Panc1 (cell line): Measurements from ENCODE around the gene TCEA3. TPM values are rescaled to one million over a fixed set of nuclear protein-coding genes. Genes with fewer than 3 reads are reported as not detected.

ENCODE experiments used
- ATAC-seq: fragments of 200-7000 bp; cut with Tn5 transposase; 2 replicates; pipeline ENCODE4 v1.9.1; 2020; ENCODE audit warnings: mild to moderate bottlenecking, moderate library complexity
- BruUV-seq: library from RNA; stranded (reverse); fragments of 400-500 nt; replicated peaks from 2 replicates; lab custom pipeline; 2021; lab: Mats Ljungman, UMichigan
- CTCF ChIA-PET: fragments of 300-600 bp; sonication (Branson Sonifier 250); formaldehyde crosslinking; loops from one replicate; lab custom pipeline; 2022; ENCODE audit warnings: antibody characterized with exemption; lab: Charles Lee
- POLR2A ChIA-PET: fragments of 300-600 bp; sonication (Branson Sonifier 250); formaldehyde crosslinking; loops from one replicate; lab custom pipeline; 2022; ENCODE audit warnings: antibody characterized with exemption; lab: Charles Lee
- DNase-seq: peaks from one replicate; pipeline ENCODE4 v3.0.0-alpha.2; 2010; ENCODE audit warnings: low read depth, low spot score
- H3K27ac ChIP-seq: 2 replicates; pipeline ENCODE4 v1.5.1; 2011; ENCODE audit warnings: mild to moderate bottlenecking, low read length, inconsistent platforms
- H3K27me3 ChIP-seq: fragments of 200-500 bp; sonication (Bioruptor generic); 2 replicates; pipeline ENCODE4 v1.6.0; 2014; ENCODE audit warnings: low read length, inconsistent platforms; ENCODE audit not compliant: control insufficient read depth, insufficient read depth
- H3K36me3 ChIP-seq: fragments of 200-500 bp; sonication (Bioruptor generic); 2 replicates; pipeline ENCODE4 v1.5.1; 2014; ENCODE audit warnings: inconsistent platforms, mild to moderate bottlenecking, low read length, moderate library complexity; ENCODE audit not compliant: control insufficient read depth, insufficient read depth
- H3K4me1 ChIP-seq: 2 replicates; pipeline ENCODE4 v1.5.1; 2011; ENCODE audit warnings: inconsistent platforms, mild to moderate bottlenecking, low read length, moderate library complexity; ENCODE audit not compliant: control insufficient read depth, insufficient read depth
- H3K4me3 ChIP-seq, 2 experiments: 2 replicates each; pipeline ENCODE4 v1.5.1; 2011 to 2012; ENCODE audit warnings: low read depth in 2 of 2, low read length in 2 of 2, mild to moderate bottlenecking in 2 of 2, inconsistent platforms in 1 of 2, moderate library complexity in 1 of 2
- H3K9me3 ChIP-seq: fragments of 200-500 bp; sonication (Bioruptor generic); 2 replicates; pipeline ENCODE4 v1.5.1; 2014; ENCODE audit warnings: low read depth, mild to moderate bottlenecking, inconsistent platforms, low read length, moderate library complexity; ENCODE audit not compliant: control insufficient read depth, insufficient read depth
- POLR2AphosphoS5 ChIP-seq: IDR thresholded peaks from 2 replicates; pipeline ENCODE4 v1.6.1; 2012; ENCODE audit warnings: mild to moderate bottlenecking, low read depth, low read length, moderate library complexity
- SIN3A ChIP-seq: IDR thresholded peaks from 2 replicates; pipeline ENCODE4 v1.6.1; 2012; ENCODE audit warnings: low read depth, mild to moderate bottlenecking, low read length, moderate library complexity, borderline replicate concordance; ENCODE audit not compliant: insufficient read depth
- TCF7L2 ChIP-seq: IDR thresholded peaks from 2 replicates; pipeline ENCODE4 v1.6.1; 2011; ENCODE audit warnings: mild to moderate bottlenecking, low read depth, low read length, inconsistent platforms
- in situ Hi-C: cut with HindIII; loops from 2 replicates; pipeline ENCODE4 v1.10.0; 2016; ENCODE audit warnings: low sequenced_read_pairs, low pct_unique_long_range_greater_than_20kb
- intact Hi-C: fragments of 100-400 bp; cut with micrococcal nuclease; formaldehyde crosslinking; loops from one replicate; pipeline ENCODE4 v1.10.0; 2022; ENCODE audit not compliant: unreplicated experiment
- total RNA-seq: library from RNA; stranded (reverse); gene quantifications from one replicate; pipeline ENCODE4 v1.2.1, GENCODE V29; 2021; ENCODE audit not compliant: unreplicated experiment
- TF ChIP-seq, protein P1 (sequence below), 2 experiments: IDR thresholded peaks; 2 replicates each; pipeline ENCODE4 v1.6.1; 2011 to 2012; ENCODE audit warnings: low read depth in 2 of 2, control low read depth in 1 of 2, low read length in 1 of 2, mild to moderate bottlenecking in 1 of 2, moderate library complexity in 1 of 2; ENCODE audit not compliant: insufficient read depth in 1 of 2
- TF ChIP-seq, protein P2 (sequence below): fragments of 450-650 bp; IDR thresholded peaks from 2 replicates; pipeline ENCODE4 v1.5.1; 2017; ENCODE audit warnings: mild to moderate bottlenecking

TCEA3 gene
- total RNA-seq, 1 experiment from 2014 or later, result 8.3 TPM

DNA sequence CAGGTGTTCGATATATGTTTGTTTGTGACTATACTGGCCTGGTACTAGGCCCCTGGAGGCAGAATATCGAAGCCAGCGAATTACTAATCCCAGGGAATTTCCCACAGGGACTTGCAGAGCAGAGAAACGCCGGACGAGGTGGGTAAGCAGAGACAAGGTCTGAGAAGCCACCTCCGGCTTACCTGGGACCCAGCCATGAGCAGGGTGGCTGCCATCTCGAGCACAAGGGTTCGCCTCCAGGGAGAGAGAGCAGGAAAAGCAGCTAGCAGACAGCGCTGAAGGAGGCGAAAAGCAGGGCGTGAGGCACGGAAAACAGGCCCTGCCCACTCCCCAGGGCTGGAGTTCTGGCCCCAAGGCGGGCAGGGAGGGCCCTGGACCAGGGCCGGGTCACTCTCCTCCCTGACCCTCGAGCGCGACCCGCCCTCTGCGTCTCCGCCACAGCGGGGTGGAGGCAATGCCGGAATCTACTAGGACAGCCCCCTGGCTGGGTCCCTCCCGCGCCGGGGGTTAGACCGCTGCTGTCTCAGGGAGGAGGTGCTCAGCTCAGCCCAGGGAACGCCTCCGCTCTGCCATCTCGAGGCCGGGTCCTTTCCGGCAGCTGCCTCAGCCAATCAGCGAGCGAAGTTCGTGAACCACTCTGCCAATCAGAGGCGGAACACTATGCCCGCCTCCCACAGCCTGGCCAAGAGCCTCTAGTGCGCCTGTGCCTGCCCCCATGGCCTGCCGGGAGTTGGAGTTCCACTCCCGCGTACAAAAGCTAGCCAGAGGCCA, 56.6 kb downstream of the TCEA3 start:
- in situ Hi-C loops, result no loop called here
- CTCF ChIA-PET, result interaction anchor here (0.6 to 2.0 kb wide), 3 partner anchors 24 to 130 kb away, joined by 3 to 7 read pairs (median 7); partner anchors contain the start of gene HNRNPR
- TF ChIP-seq SIN3A (peak; percentile 71; the same call in 1 of the 2 replicates), POLR2AphosphoS5 (peak; percentile 60), TCF7L2 (no peak)
- TF ChIP-seq, protein P1, sequence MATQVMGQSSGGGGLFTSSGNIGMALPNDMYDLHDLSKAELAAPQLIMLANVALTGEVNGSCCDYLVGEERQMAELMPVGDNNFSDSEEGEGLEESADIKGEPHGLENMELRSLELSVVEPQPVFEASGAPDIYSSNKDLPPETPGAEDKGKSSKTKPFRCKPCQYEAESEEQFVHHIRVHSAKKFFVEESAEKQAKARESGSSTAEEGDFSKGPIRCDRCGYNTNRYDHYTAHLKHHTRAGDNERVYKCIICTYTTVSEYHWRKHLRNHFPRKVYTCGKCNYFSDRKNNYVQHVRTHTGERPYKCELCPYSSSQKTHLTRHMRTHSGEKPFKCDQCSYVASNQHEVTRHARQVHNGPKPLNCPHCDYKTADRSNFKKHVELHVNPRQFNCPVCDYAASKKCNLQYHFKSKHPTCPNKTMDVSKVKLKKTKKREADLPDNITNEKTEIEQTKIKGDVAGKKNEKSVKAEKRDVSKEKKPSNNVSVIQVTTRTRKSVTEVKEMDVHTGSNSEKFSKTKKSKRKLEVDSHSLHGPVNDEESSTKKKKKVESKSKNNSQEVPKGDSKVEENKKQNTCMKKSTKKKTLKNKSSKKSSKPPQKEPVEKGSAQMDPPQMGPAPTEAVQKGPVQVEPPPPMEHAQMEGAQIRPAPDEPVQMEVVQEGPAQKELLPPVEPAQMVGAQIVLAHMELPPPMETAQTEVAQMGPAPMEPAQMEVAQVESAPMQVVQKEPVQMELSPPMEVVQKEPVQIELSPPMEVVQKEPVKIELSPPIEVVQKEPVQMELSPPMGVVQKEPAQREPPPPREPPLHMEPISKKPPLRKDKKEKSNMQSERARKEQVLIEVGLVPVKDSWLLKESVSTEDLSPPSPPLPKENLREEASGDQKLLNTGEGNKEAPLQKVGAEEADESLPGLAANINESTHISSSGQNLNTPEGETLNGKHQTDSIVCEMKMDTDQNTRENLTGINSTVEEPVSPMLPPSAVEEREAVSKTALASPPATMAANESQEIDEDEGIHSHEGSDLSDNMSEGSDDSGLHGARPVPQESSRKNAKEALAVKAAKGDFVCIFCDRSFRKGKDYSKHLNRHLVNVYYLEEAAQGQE (IDR thresholded peaks at IDR 0.05; ENCODE audit: insufficient read depth in 1 of 2, low read depth in 2 of 2, low read length in 1 of 2), result no peak
- TF ChIP-seq, protein P2, sequence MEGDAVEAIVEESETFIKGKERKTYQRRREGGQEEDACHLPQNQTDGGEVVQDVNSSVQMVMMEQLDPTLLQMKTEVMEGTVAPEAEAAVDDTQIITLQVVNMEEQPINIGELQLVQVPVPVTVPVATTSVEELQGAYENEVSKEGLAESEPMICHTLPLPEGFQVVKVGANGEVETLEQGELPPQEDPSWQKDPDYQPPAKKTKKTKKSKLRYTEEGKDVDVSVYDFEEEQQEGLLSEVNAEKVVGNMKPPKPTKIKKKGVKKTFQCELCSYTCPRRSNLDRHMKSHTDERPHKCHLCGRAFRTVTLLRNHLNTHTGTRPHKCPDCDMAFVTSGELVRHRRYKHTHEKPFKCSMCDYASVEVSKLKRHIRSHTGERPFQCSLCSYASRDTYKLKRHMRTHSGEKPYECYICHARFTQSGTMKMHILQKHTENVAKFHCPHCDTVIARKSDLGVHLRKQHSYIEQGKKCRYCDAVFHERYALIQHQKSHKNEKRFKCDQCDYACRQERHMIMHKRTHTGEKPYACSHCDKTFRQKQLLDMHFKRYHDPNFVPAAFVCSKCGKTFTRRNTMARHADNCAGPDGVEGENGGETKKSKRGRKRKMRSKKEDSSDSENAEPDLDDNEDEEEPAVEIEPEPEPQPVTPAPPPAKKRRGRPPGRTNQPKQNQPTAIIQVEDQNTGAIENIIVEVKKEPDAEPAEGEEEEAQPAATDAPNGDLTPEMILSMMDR, result no peak

DNA sequence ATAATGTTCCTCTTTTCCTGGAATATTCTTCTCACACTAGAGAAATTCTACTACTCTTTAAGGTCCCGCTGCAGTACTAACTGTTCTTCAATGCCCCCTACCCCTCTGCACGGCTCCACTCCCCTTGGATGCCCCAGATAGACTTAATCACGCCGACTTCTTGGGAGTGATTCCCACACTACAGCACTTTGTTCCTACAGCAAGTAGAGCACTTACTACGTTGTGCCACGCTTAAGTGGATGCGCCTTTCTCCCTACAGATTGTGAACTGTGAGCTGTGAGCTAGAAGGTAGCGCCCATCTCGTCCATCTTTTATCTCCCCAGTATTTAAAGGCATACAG, 57.1 kb downstream of the TCEA3 start:
- ChIA-PET CTCF (interaction anchor here (1.5 to 2.0 kb wide), 2 partner anchors 23 to 37 kb away, joined by 3 to 7 read pairs; partner anchors contain the start of gene HNRNPR), POLR2A (no interaction called here)
- peaks cover 38% of the 10 kb centered on the region for H3K9me3 ChIP-seq
- peaks cover 31% of the 10 kb centered on the region for H3K4me1 ChIP-seq
- BruUV-seq, result no TSS peak
- intact Hi-C loops, result no loop called here
- ATAC-seq, result no peak
- no peaks in the 10 kb centered on the region for H3K27me3 ChIP-seq
- peak overlapping the region; percentile 92 to 100 for H3K4me3 ChIP-seq
- TF ChIP-seq SIN3A, result no peak
- TF ChIP-seq, protein P1 (IDR thresholded peaks at IDR 0.05; ENCODE audit: insufficient read depth in 1 of 2, low read depth in 2 of 2, low read length in 1 of 2), result no peak
- TF ChIP-seq, protein P2, result no peak
- TF ChIP-seq TCF7L2, result no peak
- no peak for TF ChIP-seq POLR2AphosphoS5
- H3K36me3 ChIP-seq, result peaks cover 9% of the 10 kb centered on the region
- peak overlapping the region; percentile 98 for H3K27ac ChIP-seq
- in situ Hi-C loops, result no loop called here
- no peak for DNase-seq

More for the DNA sequence above, 56.6 kb downstream of the TCEA3 start:
- H3K4me3 ChIP-seq, result peak overlapping the region; percentile 92 to 100
- peaks cover 33% of the 10 kb centered on the region for H3K4me1 ChIP-seq
- no peaks in the 10 kb centered on the region for H3K27me3 ChIP-seq
- peaks cover 32% of the 10 kb centered on the region for H3K9me3 ChIP-seq
- DNase-seq, result peak; percentile 95
- intact Hi-C loops, result no loop called here
- POLR2A ChIA-PET, result interaction anchor here (0.5 to 0.9 kb wide), 2 partner anchors 13 to 23 kb away, joined by 4 to 6 read pairs; partner anchors contain the start of gene HNRNPR
- H3K36me3 ChIP-seq, result peaks cover 4% of the 10 kb centered on the region
- BruUV-seq, result no TSS peak
- ATAC-seq, result peak; percentile 95
- peak overlapping the region; percentile 99 for H3K27ac ChIP-seq
